ENCODE measurements around the gene SULT1B1.

DNA sequence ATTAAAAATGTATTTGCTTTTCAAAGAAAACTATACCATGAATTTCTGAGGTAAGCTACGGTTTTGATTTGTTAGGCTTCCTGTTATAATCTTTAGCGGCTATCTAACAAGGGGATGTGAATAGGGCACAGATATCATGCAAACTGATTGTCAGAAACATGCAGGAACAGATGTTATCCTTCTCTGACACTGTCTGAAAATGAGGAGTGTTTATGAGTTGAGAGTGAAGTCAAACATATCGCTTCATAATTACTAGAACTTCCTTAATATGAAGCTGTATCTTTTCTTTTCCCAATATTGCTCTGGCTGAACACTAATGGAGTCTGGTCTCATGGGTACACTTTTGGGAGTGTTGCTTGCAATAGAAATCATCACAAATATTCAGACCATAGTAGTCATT lies 16.3 kb upstream of the SULT1B1 start:
- TF ChIP-seq, protein P1, sequence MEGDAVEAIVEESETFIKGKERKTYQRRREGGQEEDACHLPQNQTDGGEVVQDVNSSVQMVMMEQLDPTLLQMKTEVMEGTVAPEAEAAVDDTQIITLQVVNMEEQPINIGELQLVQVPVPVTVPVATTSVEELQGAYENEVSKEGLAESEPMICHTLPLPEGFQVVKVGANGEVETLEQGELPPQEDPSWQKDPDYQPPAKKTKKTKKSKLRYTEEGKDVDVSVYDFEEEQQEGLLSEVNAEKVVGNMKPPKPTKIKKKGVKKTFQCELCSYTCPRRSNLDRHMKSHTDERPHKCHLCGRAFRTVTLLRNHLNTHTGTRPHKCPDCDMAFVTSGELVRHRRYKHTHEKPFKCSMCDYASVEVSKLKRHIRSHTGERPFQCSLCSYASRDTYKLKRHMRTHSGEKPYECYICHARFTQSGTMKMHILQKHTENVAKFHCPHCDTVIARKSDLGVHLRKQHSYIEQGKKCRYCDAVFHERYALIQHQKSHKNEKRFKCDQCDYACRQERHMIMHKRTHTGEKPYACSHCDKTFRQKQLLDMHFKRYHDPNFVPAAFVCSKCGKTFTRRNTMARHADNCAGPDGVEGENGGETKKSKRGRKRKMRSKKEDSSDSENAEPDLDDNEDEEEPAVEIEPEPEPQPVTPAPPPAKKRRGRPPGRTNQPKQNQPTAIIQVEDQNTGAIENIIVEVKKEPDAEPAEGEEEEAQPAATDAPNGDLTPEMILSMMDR (IDR thresholded peaks at IDR 0.05; ENCODE audit: low read length): no peak
- no peak for TF ChIP-seq EZH2 (IDR thresholded peaks at IDR 0.05; ENCODE audit: borderline replicate concordance, low read length)

Data from OCI-LY1 (cell line).